HepG2 (cell line): ENCODE results near the gene FMN2.

Experiments
- MXD4 ChIP-seq: IDR thresholded peaks from 2 replicates; pipeline ENCODE4 v1.6.1; 2016; ENCODE audit warnings: mild to moderate bottlenecking, missing biosample characterization, missing genetic modification reagents
- POLR2A ChIP-seq, 2 experiments: IDR thresholded peaks; 2 replicates each; pipeline ENCODE4 v1.6.1; 2011; ENCODE audit warnings: low read depth in 2 of 2, low read length in 2 of 2, mild to moderate bottlenecking in 1 of 2, moderate library complexity in 1 of 2; ENCODE audit not compliant: insufficient read depth in 1 of 2
- ZNF12 ChIP-seq: sonication (generic); formaldehyde crosslinking; IDR thresholded peaks from 2 replicates; pipeline ENCODE4 v1.5.0; 2020; ENCODE audit warnings: missing genetic modification reagents
- ZNF768 ChIP-seq: sonication (generic); formaldehyde crosslinking; IDR thresholded peaks from 2 replicates; pipeline ENCODE4 v1.4.0; 2020; ENCODE audit warnings: missing genetic modification reagents
- TF ChIP-seq, protein P1 (sequence below): sonication (generic); formaldehyde crosslinking; IDR thresholded peaks from 2 replicates; pipeline ENCODE4 v1.5.0; 2020; ENCODE audit warnings: mild to moderate bottlenecking, missing genetic modification reagents, moderate library complexity

DNA sequence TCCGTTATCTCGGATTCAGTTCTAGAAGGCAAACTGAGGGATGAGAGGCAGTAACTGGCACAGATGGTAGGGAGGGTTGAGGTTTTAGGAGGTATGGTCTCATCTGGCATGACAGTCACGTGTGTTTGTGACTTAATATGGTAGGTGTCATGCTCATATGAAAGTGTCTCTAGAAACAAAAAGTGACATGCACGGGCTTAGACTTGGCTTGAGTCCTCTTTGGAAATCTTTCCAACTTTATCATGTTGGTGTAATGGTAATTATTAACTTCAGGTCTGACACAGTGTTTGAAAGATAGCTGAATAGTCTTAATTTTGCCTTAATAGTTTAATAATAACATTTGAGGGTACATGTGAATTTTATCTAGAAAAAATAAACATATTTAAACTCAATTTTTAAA lies 218.1 kb downstream of the FMN2 start:
- TF ChIP-seq ZNF768 (CRISPR knock-in tag) = no peak
- TF ChIP-seq ZNF12 = no peak
- TF ChIP-seq POLR2A (IDR thresholded peaks at IDR 0.05; ENCODE audit: insufficient read depth in 1 of 2, low read depth in 2 of 2, low read length in 2 of 2) = no peak
- TF ChIP-seq, protein P1, sequence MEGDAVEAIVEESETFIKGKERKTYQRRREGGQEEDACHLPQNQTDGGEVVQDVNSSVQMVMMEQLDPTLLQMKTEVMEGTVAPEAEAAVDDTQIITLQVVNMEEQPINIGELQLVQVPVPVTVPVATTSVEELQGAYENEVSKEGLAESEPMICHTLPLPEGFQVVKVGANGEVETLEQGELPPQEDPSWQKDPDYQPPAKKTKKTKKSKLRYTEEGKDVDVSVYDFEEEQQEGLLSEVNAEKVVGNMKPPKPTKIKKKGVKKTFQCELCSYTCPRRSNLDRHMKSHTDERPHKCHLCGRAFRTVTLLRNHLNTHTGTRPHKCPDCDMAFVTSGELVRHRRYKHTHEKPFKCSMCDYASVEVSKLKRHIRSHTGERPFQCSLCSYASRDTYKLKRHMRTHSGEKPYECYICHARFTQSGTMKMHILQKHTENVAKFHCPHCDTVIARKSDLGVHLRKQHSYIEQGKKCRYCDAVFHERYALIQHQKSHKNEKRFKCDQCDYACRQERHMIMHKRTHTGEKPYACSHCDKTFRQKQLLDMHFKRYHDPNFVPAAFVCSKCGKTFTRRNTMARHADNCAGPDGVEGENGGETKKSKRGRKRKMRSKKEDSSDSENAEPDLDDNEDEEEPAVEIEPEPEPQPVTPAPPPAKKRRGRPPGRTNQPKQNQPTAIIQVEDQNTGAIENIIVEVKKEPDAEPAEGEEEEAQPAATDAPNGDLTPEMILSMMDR (CRISPR knock-in tag) = no peak
- TF ChIP-seq MXD4 (CRISPR knock-in tag) = no peak
